Adrenal gland (tissue), 12 donors: ENCODE data around the gene SCP2. TPM values are rescaled to one million over a fixed set of nuclear protein-coding genes. Genes with fewer than 3 reads are reported as not detected.
"Not testable (repeated sequence)": the region's sequence is repeated elsewhere in the genome, so short reads cannot be mapped to it uniquely, and the experiment has no call there.

Source experiments
- DNase-seq, 7 donors: peaks; one replicate each; pipeline ENCODE4 v3.0.0-alpha.2; 2019 to 2020
- H3K27ac ChIP-seq, 5 donors: fragments of 200-600 bp; sonication (generic) in 4 of 5; 1 replicate in 3 of 5; 2 replicates in 2 of 5; pipeline versions ENCODE4 v1.5.1 to v1.8.0; 2016 to 2020; ENCODE audit warnings: mild to moderate bottlenecking in 1 of 5
- H3K27me3 ChIP-seq: fragments of 200-600 bp; 2 replicates; pipeline ENCODE4 v1.8.0; 2021
- H3K36me3 ChIP-seq, 2 donors: fragments of 200-600 bp; replicated peaks in 1 of 2; 1 replicate in 1 of 2; 2 replicates in 1 of 2; pipeline versions ENCODE4 v1.5.1 to v1.8.0; 2018 to 2022
- H3K4me1 ChIP-seq, 2 donors: fragments of 200-600 bp; replicated peaks in 1 of 2; 1 replicate in 1 of 2; 2 replicates in 1 of 2; pipeline versions ENCODE4 v1.5.1 to v1.8.0; 2018 to 2021
- H3K4me3 ChIP-seq, 4 donors: fragments of 200-600 bp; sonication (generic) in 3 of 4; one replicate each; pipeline ENCODE4 v1.5.1; 2016 to 2018
- H3K9me3 ChIP-seq, 3 donors: fragments of 200-600 bp; sonication (generic) in 1 of 3; replicated peaks in 1 of 3; 1 replicate in 2 of 3; 2 replicates in 1 of 3; pipeline versions ENCODE4 v1.5.1 to v1.8.0; 2016 to 2021
- CTCF ChIP-seq, 6 experiments: fragments of 450-650 bp in 4 of 6; fragments of 200-600 bp in 2 of 6; sonication (generic) in 1 of 6; IDR thresholded peaks; 1 replicate in 5 of 6; 2 replicates in 1 of 6; pipeline versions ENCODE4 v1.5.1 to v1.8.0; 2016 to 2021; ENCODE audit warnings: antibody characterized with exemption in 6 of 6, mild to moderate bottlenecking in 2 of 6, moderate library complexity in 1 of 6
- POLR2A ChIP-seq, 2 donors: fragments of 450-650 bp; IDR thresholded peaks; one replicate each; pipeline ENCODE4 v1.6.1; 2017; ENCODE audit warnings: antibody characterized with exemption in 2 of 2, mild to moderate bottlenecking in 2 of 2, moderate library complexity in 1 of 2
- WGBS, 4 donors: extraction: QIAGEN DNeasy Blood & Tissue Kit in 2 of 4; methylation state at CpG; one replicate each; pipeline versions ENCODE4 v1.1.5 to v1.1.7; 2013 to 2017; 5-methylcytosine and 5-hydroxymethylcytosine counted together
- intact Hi-C, 2 donors: fragments of 100-400 bp; cut with DNase I; formaldehyde crosslinking; loops; one replicate each; pipeline versions ENCODE4 v1.14.1 to v1.15.0; 2022 to 2023
- polyA plus RNA-seq, 3 donors: library from polyadenylated mRNA; stranded (reverse); fragments of 200-250 nt in 2 of 3; fragments of 350-450 nt in 1 of 3; fragmentation: Illumina TruSeq in 1 of 3; extraction: RNeasy Lipid Tissue Mini Kit (QIAGEN cat#74804) in 1 of 3; gene quantifications; one replicate each; pipeline ENCODE4 v1.2.3, GENCODE V29; 2013 to 2014
- total RNA-seq, 9 donors: library from RNA; depleted of rRNA in 4 of 9; stranded (reverse); fragments of >200 nt in 4 of 9; fragments of 120-200 nt in 1 of 9; fragmentation: NEBNext Ultra II Directional in 1 of 9; extraction: Animal tissue kit (Norgen Biotek cat#: 25700) in 1 of 9; gene quantifications; one replicate each; pipeline versions ENCODE4 v1.1.0 to v1.2.4, GENCODE V29; 2013 to 2023
- donor health status: healthy with polysubstance abuse.
- donor health status: Bipolar disorder and iron deficiency.
- donor health status: DM: yes; HTN: yes; CAD: no.
- donor health status: DM: no; HTN: no; CAD: no.
- donor health status: DM: no; HTN: no; CAD: no.
- donor health status: DM: yes; HTN: yes; CAD: no.

Gene SCP2
- total and polyA plus RNA-seq, 12 donors, result 114 to 256 (median 144) TPM

- Histone ChIP-seq H3K4me1 (peaks cover 4 to 7% of the 10 kb centered on the region in 2 donors), H3K4me3 (no peak overlapping the region), H3K9me3 (no peaks in the 10 kb centered on the region), H3K36me3 (peaks cover 0 to 6% of the 10 kb centered on the region in 2 donors), H3K27me3 (no peaks in the 10 kb centered on the region), H3K27ac (no peak overlapping the region)
- no peak for TF ChIP-seq POLR2A (IDR thresholded peaks at IDR 0.05)
- TF ChIP-seq CTCF (IDR thresholded peaks at IDR 0.05), result no peak
- WGBS, 4 donors, result 88 to 97% (median 90%) methylated on average over 2 to 3 of the region's 3 CpGs
- intact Hi-C loops, result no loop called here
- DNase-seq, result no peak
These were observed 16.9 kb downstream of the SCP2 start for GRCh38 chr1:52943876-52944416.

- Histone ChIP-seq H3K27ac (no peak overlapping the region), H3K36me3 (peaks cover 0 to 6% of the 10 kb centered on the region in 2 donors), H3K27me3 (no peaks in the 10 kb centered on the region), H3K9me3 (no peaks in the 10 kb centered on the region), H3K4me1 (peaks cover 4 to 7% of the 10 kb centered on the region in 2 donors), H3K4me3 (no peak overlapping the region)
- WGBS, 4 donors, result 70 to 84% (median 81%) methylated on average over 10 of the region's 10 CpGs
- intact Hi-C loops, result no loop called here
- TF ChIP-seq CTCF (IDR thresholded peaks at IDR 0.05) (no peak), POLR2A (IDR thresholded peaks at IDR 0.05) (no peak)
- no peak for DNase-seq
These were observed 17.5 kb downstream of the SCP2 start for GRCh38 chr1:52944566-52944965.

GRCh38 chr1:52947490-52947889 lies 20.4 kb downstream of the SCP2 start:
- intact Hi-C loops, result no loop called here
- Histone ChIP-seq H3K4me1 (peaks cover 4 to 7% of the 10 kb centered on the region in 2 donors), H3K27ac (peak overlapping the region in 2 of 5 donors; percentile 36 to 48), H3K36me3 (peaks cover 0 to 6% of the 10 kb centered on the region in 2 donors), H3K27me3 (no peaks in the 10 kb centered on the region), H3K4me3 (no peak overlapping the region), H3K9me3 (no peaks in the 10 kb centered on the region)
- DNase-seq, result no peak
- TF ChIP-seq CTCF (IDR thresholded peaks at IDR 0.05) (no peak), POLR2A (IDR thresholded peaks at IDR 0.05) (no peak)
- 85 to 93% (median 89%) methylated on average over 1 of the region's 1 CpG for WGBS, 4 donors

GRCh38 chr1:52949602-52950001 lies 22.5 kb downstream of the SCP2 start:
- H3K27me3 ChIP-seq, H3K4me1 ChIP-seq, H3K27ac ChIP-seq, H3K9me3 ChIP-seq, H3K4me3 ChIP-seq, H3K36me3 ChIP-seq, intact Hi-C loops, DNase-seq: not testable (repeated sequence)

GRCh38 chr1:52952112-52952511 lies 25.0 kb downstream of the SCP2 start:
- H3K27ac ChIP-seq, result no peak overlapping the region
- TF ChIP-seq CTCF (IDR thresholded peaks at IDR 0.05), result no peak
- no peak for TF ChIP-seq POLR2A (IDR thresholded peaks at IDR 0.05)
- DNase-seq, result no peak
- peaks cover 11 to 14% of the 10 kb centered on the region in 2 donors for H3K4me1 ChIP-seq
- H3K4me3 ChIP-seq, result no peak overlapping the region
- peaks cover 0 to 6% of the 10 kb centered on the region in 2 donors for H3K36me3 ChIP-seq
- intact Hi-C loops, result no loop called here
- 91 to 94% (median 93%) methylated on average over 2 of the region's 2 CpGs for WGBS, 4 donors
- no peaks in the 10 kb centered on the region for H3K9me3 ChIP-seq
- H3K27me3 ChIP-seq, result no peaks in the 10 kb centered on the region
